Middle frontal gyrus (tissue), 1 donor: ENCODE data around the gene POU2F3.

ENCODE experiments used
- DNase-seq: peaks from one replicate; pipeline ENCODE4 v3.0.0-alpha.2; 2015; ENCODE audit warnings: low spot score; ENCODE audit errors: extremely low spot score

POU2F3 gene

DNA sequence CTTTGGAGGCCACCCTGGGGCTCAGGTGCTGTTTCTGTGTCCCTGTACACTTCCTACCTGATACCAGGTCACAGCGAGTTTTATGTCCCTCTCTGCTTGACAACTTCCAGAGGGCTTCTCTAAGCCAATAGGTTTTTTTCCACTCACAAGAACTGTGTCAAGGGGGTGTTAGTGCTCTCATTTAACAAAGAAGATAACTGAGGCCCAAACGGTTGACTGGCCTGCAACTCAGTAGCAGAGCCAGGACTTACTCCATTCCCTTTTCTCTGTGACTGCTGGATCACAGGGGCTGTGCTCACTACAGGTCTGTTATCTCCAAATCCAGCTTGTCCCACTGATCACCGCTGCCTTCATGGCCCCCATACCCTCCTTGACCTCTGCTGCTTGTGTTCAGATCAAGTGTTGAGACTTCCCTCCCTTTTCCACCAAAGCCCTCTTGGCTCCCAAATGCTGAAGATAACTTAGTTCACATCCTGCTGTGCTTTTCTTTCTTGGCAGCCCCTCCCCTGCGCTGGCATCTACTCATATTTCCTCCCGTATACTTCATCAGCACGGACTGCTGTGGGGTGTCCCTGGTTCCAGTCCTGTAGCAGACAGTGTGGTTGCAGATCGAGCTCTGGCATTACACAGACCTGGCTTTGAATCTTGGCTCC lies 41.3 kb downstream of the POU2F3 start:
- no peak for DNase-seq

DNA sequence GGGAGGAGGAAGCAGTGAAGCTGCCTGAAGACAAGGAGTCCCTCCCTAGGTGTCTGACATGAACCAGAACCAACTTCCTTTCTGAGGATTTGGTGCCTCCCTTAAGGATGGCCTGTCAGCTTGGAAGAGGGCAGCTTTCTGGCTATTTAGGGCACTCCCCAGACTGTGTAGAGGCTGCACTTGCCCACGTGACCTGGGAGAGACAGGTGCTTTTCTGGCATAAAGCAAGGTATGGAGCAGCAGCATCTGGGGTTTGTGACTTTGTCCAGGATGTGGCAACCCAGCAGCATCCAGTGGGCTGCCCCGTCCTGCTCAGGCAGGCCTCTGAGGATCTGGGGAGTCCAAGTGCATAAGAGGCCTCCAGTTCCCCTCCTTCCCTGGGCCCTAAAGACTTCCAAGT lies 43.2 kb downstream of the POU2F3 start:
- DNase-seq, result no peak

DNA sequence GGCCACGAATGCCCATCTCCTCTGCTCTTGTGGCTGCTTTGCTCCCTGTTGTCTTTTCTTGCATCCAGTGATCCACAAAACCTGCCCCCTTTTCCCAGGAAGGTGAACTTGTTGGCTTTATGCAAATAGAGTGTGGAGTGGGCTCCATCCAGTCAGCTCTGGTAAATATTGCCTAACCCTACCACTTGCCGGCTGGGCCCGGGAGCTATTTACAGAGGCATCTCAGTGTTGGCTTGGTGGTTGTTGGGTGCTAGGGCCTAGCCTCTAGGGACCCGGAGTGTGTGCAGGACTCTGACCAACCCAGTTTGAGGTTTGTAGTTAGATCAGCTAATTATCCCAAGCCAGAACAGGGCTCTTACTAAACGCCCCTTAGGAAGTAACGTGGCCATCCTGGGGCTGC lies 44.3 kb downstream of the POU2F3 start:
- DNase-seq, result no peak

DNA sequence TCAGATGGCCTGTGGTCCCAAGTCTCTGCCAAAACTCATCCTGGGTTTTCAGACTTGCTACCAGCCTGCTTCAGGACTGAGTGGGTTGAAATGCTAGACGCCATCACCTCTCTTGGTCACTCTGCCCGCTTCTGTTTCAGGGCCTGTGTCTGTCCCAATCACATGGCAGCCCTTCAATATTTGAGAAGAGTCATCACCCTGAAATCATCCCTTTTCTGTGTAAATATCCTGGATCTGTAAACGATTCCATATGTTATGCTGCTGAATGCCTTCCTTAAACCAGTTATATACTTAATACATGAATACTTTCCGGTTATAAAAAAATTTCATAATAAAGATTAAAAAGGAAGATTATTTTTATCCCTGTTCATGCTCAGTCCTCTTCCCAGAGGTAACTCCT lies 45.3 kb downstream of the POU2F3 start:
- DNase-seq, result no peak

DNA sequence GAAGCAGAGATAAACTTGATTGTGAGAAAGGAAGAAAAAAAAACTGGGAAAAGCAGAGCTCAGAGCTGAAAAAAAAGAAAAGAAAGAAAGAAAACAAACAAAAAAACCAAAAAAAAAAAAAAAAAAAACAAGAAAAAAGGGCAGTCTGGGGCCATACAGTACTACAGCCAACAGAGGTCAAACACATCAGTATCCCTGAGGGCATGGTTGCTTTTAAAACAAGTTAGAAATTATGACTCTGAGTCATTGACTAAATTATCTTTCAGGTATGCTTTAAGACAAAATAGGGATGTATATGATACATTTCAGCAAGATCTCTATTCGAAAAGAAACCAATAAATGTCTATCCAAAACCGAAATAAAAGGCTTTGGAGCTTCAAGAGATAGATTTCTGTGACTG lies 48.1 kb downstream of the POU2F3 start:
- DNase-seq, result no peak

DNA sequence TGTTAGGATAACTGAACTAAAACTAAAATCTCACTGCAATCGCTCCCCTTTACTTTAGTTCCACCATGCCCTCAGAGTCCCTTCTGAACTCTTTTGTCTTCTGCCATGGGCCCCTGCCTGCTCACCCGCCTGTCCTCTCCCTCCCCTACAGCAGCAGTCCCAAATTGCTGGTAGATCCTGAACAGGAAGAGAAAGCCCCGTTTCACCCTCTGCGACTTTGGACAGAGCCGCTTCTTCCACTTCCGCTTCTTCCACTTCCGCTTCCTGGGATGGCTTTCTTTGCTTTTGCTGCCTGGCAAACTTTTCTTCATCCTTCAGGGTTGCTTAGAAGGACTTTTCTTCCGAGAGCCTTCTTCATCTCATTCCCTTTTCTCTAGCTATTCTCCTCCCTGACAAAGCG lies 49.5 kb downstream of the POU2F3 start:
- DNase-seq, result no peak

DNA sequence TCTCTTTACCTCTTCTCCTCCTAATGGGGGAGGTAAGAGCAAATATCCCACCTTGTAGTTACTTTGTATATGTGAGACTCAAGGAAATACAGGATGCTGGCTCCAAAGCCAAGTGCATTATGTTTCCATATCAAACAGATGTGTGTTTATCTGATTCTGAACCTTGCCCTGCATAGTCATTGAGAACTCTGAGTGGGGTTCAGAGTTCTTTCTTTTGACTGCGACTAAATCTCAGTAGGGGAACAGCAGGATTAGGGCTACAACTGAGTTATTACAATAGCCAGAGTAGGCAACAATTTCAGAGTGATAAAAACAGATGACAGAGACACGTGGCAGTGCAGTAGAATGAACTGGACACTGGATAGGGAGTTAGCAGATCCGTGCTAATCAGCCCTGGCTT lies 51.0 kb downstream of the POU2F3 start:
- DNase-seq, result no peak

DNA sequence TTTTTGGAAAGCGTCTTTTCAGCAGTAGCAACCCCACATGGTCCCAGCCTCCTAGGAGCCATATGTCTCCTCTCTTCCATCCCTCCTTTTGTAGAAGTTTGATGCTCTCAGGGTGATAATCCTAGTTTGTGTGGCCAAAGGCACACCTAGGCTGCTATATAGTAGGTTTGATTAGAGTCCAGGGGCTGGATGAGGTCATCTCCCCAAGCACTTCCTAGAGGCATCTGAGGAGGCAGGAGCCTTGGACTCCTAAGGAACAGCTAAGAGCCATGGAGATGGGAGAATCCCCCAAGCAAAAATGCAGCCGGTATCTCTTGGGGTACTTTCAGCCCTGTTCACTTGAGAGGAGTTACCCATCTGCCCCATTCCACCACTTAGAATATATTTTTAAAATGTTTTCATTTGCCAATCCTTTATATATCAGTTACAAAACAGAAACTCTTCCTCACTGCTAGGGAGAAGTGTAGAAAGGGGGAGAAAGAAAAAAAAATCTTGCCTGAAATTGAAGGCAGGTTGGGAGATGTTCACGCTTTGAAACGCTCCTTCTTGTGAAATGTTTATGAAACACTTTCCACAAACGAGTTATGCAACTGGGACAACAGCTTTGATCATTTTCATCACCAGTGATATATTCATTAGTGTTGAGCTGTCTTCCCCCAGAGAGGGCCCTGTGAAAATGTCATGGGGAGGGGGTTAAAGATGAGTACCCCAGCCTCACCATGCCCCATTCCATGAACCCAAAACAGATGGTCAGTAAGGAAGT lies 53.3 kb downstream of the POU2F3 start:
- DNase-seq, result no peak

DNA sequence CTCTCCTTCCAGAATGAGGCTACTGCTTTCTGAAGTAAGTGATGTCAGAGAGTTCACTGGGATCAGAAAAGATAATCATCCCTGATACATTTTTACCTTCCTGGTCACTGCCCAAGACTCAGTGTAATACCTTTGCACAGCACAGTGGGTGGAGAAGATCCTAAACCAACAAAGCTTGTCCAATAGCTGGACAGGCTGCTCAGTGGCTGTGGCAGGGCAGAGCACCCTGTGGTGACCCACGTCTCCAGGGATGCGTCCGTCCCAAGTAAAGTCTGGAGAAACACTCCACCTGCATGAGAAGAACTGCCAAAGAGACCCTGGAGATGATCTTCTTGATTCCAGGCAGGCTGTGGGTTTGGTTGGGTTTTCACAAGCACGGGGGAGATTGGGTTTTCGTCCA lies 54.2 kb downstream of the POU2F3 start:
- DNase-seq, result no peak

DNA sequence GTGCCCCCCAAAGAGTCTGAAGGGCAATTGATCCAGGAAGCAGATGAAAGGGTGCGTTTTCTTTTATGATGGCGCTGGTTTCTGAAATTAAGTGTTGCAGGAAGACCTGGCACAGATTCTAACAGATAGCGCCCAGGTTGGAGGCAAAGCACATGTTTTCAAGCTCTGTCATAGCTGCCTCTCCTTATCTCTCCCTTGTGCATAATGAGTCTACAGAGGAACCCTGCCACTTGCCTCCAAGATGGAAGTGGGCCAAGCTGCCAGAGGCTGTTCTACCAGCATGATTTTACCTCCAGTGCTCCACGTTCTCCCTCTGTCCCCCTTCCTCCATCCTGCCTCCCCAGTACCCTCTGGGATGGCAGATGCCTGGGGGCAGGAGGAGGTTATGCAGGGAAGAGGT lies 55.2 kb downstream of the POU2F3 start:
- DNase-seq, result no peak

DNA sequence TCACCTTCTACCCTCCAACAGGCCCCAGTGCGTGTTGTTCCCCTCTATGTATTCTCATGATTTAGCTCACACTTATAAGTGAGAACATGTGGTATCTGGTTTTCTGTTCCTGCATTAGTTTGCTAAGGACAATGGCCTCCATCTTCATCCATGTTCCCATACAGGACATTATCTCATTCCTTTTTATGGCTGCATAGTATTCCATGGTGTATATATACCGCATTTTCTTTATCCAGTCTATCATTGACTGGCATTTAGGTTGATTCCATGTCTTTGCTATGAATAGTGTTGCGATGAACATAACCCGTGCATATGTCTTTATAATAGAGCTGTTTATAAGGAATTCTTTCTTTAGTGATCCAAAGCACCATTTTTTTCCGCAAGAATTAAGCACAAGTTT lies 56.6 kb downstream of the POU2F3 start:
- DNase-seq, result no peak

DNA sequence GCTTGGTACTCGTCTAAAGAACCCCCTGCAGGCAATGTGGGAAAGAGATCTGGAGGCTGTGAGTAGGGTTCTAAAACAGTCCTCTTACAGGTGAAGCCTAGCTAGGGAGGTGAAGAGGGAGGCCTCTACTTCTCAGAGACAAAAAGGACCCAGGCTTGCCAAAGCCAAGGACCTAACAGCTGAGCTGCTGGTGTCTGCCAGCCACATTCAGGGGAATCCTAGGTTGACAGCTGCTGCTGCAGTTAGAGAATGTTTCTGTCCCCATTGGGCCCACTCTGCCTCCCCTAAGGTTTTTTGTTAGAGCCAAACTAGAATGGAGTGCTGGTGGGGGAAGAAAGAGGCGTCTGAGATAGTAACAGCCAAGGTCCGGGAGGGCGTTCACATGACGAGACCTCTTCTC lies 58.5 kb downstream of the POU2F3 start:
- no peak for DNase-seq

DNA sequence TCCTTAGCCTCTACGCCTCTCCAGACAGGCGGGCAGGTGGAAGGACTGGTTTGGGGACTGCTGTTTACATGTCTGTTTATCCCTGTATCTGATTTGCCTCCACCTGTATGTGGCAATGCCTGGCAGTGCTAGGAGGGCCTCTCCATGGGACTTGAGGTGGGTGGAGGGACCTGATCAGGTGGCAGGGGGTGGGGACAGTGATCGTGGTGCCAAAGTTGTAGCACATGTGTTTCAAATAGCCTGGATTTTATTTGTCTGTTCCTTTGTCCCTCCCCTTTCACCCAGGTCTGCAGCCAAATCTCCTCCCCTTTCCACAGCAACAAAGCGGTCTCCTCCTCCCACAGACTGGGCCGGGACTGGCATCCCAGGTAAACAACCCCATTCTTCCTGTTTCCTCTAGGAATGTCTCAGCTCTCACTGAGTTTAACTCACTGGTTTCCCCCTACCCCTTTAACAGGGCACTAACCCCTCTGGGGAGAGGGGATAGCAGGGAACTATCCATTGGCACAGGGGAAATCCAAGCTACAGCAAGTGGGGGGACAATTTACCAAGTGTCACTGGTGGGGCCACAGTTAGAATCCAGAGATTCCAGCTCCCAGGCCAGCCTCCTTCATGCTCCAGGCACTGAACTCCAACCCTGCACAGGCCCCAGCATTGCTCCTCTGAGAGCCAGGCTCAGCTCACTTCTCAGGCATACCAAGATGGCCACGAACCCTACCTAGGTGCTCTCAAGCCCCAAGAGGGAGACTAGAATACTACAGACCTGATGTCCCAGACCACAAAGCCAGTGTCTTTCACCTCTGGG lies 62.3 kb downstream of the POU2F3 start:
- no peak for DNase-seq

DNA sequence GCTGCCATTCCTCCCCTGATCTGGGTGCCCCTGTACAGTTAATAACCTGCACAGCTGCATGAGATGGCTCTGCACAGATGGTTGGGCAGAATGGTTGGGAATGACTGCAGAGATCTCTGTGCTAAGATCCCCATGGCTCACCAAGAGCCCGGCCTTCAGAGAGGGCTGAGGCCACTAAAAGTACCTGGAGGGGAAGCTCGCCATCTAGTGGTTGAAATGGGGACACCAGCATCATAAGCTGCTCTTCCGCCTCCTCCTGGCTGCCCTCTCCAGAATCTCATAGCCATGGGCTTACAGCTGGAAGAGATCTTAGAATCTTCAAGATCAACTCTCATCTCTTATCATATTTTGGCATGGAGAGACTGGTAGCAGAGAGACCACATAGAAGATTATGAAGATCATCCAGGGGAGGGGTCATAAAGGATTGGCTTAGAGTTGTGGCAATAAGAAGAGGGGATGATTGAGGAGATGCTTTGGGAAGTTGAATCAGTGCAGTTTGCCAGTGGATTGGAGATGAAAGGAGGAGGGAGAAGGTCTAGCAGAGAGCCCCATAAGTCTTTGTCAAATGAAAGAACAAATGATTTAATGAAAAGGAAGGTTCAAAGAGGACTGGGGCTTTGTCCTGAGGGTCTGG lies 63.2 kb downstream of the POU2F3 start:
- DNase-seq, result no peak

DNA sequence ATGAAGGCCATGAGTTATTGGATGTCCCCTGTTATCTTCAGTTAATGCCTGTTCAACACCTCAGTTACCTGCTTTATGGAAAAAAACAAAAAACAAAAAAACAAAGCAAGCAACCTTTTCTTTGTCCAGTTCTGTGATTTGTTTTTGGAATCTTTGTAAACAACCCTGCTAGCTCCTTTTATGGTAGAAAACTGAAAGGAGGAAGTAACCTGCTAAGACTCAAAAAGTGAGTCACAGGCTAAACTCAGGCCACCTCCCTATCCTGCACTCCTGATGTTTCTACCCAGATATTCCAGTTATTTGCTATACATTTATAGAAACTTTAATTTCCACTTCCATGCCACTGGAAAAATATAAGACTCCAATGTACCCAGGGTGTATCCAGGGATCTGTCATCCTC lies 64.6 kb downstream of the POU2F3 start:
- no peak for DNase-seq

DNA sequence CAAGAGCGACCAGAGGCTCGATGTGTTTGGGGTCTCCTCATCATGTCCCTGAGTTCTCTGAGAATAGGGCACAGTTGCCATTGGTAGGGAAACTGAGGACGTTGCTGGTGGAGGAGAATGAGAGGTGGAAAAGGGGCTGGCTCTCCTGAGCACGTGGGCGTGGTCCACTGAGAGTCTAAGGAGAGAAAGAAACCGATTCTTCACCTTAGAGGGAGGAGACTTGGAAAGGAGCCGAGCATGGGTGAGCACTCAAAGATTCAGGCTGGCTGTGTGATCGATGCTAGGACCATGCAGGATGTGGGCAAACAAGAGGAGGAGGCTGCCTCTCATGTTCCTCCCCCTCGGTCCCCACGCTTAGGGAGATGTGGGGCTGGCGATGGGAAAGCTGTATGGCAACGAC lies 65.3 kb downstream of the POU2F3 start:
- DNase-seq, result no peak

DNA sequence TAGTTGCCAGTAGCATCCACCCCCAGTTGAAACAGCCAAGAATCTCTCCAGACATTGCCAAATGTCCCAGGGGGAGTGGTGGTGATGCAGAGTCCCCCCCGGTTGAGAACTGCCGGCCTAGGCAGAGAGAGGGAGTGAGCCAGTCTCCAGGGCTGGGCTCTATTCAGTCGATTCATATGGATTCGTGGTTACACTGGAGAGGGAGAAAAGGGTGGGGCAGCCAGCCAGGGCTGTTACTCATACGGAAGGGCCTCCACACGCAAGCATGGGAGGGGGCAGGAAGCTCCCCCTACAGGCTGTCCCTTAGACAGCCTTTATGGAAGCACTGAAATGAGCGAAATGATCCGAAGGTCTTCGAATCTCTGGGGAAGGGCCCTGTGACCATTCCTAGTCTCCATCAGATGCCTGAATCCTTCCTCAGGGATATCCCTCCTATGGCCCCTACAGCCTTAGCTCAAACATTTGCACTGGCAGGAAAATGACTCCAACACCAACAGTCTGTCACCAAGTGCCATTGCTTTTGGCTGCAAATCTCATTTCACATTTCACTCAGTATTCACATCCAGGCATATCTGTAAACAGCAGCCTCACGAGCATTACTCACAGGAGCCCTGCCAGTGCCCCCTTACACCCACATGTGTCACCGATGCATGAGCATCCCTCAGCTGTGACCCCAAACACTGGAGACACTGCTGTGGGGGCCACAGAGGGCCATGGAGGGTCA lies 66.7 kb downstream of the POU2F3 start:
- no peak for DNase-seq

DNA sequence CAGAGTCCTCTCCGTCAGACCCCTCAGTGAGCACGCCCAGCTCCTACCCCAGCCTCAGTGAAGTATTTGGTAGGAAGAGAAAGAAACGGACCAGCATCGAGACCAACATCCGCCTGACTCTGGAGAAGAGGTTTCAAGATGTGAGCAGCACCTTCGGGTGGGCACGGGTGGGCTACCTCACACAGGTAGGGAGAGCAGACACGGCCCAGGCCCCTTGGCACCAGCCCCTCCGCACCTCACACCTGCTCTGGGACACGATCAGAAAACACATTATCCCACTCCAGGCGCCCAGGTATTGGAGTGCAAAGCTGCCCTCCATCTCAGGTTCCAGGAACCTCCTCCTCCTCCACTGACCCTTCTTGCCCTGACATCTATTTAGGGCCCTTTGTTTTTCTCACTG lies 67.5 kb downstream of the POU2F3 start:
- DNase-seq, result no peak

DNA sequence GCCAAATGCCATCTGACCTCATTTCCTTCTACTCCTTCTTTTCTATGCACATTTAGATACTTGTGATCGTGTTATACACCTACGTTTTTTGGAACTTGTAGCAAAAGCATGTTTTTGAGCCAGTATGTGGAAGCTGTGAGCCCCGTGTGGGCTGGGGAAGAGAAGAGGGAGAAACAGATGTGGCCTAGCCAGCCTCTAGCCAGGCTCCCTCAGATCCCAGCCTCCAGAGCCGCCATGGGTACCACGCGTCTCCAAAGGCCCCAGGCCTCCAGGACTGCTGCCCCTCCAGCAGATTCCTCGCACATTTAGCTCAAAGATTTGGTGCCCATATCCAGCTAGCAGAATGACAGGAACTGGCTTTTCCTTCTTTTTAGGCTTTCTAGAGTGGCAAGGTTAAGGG lies 68.1 kb downstream of the POU2F3 start:
- DNase-seq, result peak; percentile 31

DNA sequence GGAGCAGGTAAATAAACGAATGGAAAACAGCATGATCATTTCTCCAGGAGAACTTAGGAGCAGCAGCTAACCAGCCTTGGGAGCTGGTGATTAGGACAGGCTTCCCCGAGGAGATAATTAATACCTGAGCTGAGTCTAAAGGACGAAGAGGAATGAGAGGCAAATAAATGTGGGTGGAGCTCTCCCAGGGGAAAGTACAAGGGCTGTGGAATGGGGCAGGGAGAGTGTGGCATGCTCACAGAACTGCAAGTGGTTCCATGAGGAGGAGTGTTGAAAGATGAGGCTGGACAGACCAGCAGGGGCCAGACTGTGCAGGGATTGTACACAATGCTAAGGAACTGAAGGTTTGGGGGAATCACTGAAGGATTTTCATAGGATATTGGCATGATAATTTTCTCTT lies 70.9 kb downstream of the POU2F3 start:
- no peak for DNase-seq

DNA sequence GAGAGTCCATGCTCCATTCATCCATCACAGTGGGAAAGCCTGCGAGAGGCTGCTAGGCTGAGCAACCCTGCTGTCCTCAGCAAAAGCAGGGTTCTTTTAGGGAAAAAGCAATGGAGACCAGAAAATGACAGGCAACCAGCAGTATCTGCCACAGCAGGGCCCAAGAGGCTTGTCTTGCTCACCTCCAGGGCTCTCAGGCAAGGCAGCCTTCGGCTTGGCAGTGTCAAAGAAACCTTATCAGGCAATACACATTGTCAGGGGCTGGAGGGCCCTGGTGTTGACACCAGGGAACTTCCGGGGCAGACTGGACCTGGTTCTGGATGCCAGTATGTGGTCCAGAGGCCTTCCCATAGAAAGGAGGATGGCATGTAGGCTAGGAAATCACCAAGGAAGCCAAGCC lies 74.9 kb downstream of the POU2F3 start:
- no peak for DNase-seq
